Right ventricle myocardium inferior (tissue), 1 donor: ENCODE results near the gene TMEM238. TPM values are rescaled to one million over a fixed set of nuclear protein-coding genes. Genes with fewer than 3 reads are reported as not detected.

ENCODE experiments used
- ATAC-seq: fragments of 200-7000 bp; cut with Tn5 transposase; one replicate; pipeline ENCODE4 v1.9.1; 2020; ENCODE audit warnings: mild to moderate bottlenecking, moderate library complexity
- DNase-seq: peaks from one replicate; pipeline ENCODE4 v3.0.0; 2021; ENCODE audit errors: missing footprints
- intact Hi-C: fragments of 100-400 bp; cut with DNase I; formaldehyde crosslinking; loops from one replicate; pipeline ENCODE4 v1.11.0; 2022
- total RNA-seq: library from RNA; stranded (reverse); fragmentation: NEBNext Ultra II Directional; extraction: Animal tissue kit (Norgen Biotek cat#: 25700); gene quantifications from one replicate; pipeline ENCODE4 v1.2.1, GENCODE V29; 2021
- donor health status: DM: no; HTN: yes; CAD: no; lungs with severe emphysema.

The TMEM238 gene
- total RNA-seq, 1 donor from 2014 or later = 0.24 TPM

GRCh38 chr19:55366790-55367189, 17.3 kb downstream of the TMEM238 start:
- no peak for DNase-seq
- no peak for ATAC-seq
- intact Hi-C loops = no loop called here

DNA sequence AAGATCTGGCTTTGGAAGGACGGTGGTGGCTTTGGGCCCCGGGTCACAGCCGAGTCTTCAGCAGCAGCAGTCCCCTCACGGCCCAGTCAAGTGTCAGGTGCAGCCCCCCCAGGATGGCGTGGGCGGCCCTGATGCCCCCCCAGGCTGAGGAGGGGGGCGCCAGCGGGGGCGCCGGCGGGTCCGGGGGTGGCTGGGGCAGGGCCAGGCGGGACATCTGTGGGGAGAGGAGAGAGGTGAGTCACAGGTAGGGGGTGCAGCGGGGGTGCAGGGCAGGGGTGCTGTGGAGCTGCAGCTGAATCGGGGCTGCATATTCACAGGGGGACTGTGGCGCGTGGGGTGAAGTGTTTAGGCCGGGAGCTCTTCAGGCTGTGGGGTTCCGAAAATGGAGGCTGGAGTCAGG, 18.1 kb downstream of the TMEM238 start:
- intact Hi-C loops = no loop called here
- ATAC-seq (no peak), DNase-seq (no peak)

DNA sequence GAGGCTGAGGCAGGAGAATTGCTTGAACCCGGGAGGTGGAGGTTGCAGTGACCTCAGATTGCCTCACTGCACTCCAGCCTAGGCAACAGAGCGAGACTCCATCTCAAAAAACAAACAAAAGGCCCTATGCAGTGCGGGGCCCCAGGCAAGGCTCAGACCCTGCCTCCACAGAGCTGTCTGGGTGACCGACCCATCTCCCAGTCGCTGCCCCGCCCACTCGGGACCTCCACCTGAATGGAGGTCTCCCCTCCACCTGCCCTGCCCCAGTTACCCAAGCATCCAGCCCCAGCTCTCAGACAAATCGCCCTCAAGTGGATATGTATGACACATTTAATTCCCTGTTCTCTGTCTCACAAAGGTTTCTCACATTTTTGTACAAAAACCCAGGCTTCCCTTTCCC, 18.8 kb downstream of the TMEM238 start:
- no peak for DNase-seq
- intact Hi-C loops = no loop called here
- no peak for ATAC-seq

- no peak for ATAC-seq
- DNase-seq = no peak
- intact Hi-C loops = no loop called here
Measured at GRCh38 chr19:55362990-55363716, 20.9 kb downstream of the TMEM238 start, which contains the start of gene GARIN5B. TSS of gene GARIN5B (minus strand) at chr19:55363260. CDS start at chr19:55363066, 194 bp downstream.

DNA sequence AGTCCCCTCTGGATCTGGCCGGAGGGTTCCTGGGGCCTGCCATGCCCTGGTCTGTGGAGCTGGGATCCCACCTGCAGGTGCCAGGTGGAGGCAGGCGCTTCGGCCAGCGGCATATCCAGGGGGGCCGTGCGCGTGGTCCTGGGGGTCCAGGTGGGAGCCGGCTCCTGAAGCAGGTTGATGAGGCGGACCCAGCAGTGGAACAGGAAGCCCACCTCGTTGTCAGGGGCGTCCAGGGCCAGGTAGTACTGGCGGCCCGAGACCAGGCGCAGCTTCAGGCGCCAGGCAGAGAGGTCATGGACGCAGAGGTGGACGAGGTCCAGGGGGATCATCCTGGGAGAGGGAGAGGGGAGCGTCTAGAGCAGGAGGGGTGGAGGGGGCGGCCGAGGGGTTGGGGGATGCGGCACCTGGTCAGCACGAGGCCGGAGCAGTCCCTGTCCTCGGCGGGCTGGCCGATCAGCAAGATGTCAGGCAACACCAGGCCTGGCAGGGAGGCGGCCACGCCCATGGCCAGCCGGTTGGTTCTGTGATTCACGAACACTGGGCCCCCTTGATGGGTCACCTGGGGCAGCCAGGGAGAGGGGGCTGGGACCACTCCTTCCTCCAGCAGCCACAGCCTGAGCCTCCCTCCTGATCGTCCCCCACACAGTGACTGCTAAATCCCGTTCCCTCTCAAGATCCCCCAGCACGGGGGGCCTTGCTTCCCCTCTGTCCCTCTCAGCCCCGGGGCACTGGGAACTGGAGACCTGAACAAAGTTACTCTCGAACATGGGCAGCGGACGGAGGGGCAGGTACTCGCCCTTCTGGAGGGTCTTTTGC, 21.7 kb downstream of the TMEM238 start:
- no peak for ATAC-seq
- intact Hi-C loops = no loop called here
- DNase-seq = no peak

- DNase-seq = no peak
- no peak for ATAC-seq
- intact Hi-C loops = no loop called here
Measured at GRCh38 chr19:55360902-55361301, 23.2 kb downstream of the TMEM238 start.

GRCh38 chr19:55358943-55359908, 24.9 kb downstream of the TMEM238 start:
- no peak for DNase-seq
- ATAC-seq = no peak
- intact Hi-C loops = no loop called here

DNA sequence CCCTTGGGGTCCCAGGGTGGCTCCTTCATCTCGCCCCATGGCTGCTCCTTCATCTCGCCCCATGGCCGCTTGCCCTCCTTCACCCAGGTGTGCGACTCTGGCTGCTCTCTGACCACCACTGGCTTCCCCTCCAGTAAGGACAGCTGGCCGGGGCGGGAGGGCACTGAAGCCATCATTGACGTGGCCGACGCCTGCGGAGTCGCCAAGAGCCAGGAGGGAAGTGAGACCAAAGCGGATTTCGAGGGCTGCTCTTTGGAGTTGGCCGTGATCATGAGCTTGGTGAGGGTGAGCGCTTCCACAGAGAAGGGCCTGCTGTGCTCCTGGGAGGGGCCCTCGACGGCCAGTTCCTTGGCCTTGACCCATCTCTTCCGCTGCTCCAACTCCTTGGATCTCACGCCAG, 25.6 kb downstream of the TMEM238 start:
- no peak for DNase-seq
- intact Hi-C loops = no loop called here
- no peak for ATAC-seq

DNA sequence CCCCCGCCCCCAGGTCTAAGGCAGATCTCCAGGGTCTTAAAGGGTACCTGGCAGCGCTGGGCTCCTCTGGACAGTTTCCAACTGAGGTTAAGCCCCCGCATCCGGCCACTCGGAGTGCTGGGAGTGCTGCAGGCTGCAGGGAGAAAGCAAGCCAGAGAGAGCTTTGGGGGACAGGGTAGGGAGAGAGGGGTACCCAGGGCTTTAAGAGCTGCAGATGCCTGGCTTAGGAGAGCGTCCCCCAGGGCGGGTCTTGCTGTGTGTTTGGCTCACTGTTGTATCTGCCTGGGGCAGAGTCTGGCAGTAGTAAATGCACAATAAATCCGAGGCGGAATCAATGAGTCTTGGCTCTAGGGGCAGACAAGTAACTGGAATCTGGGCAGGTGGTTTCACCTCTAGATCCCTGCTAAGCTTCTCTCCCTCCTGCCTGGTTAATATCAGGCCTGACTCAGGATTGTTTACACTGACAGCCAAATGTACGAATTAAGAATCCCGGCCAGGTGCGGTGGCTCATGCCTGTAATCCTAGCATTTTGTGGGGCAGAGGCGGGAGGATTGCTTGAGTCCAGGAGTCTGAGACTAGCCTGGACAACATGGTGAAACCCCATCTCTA, 28.8 kb downstream of the TMEM238 start:
- ATAC-seq (no peak), DNase-seq (no peak)
- intact Hi-C loops = no loop called here

GRCh38 chr19:55354698-55355212, 29.3 kb downstream of the TMEM238 start, which contains the start of gene COX6B2:
TSS of gene COX6B2 (minus strand) at chr19:55354719. CDS start at chr19:55354521, 198 bp downstream.
- intact Hi-C loops = no loop called here
- ATAC-seq = no peak
- DNase-seq = no peak

DNA sequence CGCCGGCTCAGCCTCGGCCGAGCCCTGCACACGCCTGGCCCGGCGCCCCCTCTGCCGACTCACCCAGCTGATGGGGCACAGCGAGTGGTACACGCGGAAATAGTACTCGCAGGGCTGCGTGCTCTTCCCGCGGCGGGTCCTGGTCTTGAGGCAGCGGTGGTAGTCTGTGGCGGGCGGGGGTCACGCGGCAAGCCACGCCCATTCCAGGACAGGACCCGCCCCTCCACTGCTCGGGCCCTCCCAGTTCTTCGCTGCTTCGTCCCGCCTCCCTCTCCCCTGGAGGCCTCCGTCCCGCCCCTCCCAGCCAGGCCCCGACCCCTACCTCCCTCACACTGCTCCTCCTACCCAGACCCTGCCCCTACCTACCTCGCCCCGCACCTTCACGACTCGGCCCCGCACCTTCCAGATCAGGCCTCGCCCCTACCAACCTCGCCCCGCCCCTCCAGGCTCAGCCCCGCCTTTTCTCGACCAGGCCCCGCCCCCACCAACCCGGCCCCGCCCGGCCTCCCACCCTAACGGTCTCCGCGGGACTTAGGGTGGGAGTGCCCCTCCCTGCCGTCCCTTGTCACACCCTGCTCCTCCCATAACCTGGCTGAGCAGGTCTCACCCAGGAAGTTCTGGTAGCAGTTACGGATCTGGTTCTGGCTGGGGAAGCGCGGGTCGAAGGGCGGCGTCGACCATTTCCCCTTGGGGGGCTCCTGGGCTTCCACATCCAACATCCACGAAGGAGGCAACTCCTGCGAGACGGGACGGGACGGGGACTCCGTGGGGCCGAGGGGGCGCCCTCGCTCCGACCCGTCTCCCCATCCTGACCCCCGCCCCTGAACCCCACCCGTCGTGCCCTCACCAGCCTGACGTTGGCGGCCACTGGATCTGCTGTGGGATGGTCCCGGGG, 30.0 kb downstream of the TMEM238 start:
- ATAC-seq = peak; percentile 83
- intact Hi-C loops = no loop called here

DNA sequence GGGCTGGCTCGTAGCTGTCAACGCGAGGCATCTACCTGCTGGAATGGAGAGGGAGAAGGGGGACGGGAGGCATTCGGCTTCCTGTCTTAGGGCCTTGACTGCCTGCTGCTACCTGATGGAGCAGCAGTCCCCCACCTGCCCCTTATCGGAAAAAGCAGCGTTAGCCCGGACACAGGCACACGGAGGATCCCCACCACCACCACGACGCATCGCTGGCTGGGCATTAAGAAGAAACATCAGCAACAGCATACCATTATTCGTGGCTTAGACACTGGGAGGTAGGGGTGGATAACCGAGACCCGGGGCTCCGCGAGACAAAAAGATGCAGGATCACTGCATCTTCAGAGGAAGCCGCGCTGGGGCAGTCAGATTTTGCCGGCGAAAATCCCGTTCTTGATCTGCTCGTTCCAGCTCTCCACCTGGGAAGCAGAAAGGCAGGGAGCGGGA, 30.7 kb downstream of the TMEM238 start:
- intact Hi-C loops = no loop called here

More for the DNA sequence above, 30.0 kb downstream of the TMEM238 start:
- peak; percentile 85 for DNase-seq

DNA sequence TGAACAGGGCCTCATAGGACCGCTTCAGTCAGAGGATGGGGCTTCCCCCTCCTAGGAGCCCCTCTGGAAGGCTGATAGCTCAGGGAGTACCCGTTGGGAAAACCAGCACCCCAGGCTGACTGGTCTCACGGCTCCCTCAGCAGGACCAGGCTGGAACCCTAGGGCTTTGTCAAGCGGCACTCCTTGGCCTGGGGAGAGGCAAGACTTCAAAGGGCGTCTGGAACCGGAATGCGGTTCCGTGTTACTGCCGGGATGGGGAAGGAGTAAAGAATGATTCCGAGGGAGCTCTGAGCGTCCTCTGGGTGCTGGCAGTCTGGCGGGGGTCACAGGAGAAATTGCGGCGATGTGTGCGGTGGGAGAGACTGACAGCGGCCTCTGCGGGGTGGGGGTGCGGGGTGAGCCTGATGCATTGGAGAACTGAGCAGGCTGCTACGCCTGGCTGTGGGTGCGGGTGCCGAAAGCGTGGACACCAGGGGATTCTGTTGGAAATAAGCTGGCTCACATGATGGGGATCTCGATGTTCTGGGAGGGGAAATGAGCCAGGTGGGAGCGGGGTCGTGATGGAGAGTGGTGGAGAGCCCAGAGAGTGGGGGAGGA, 31.4 kb downstream of the TMEM238 start:
- DNase-seq (no peak), ATAC-seq (no peak)
- intact Hi-C loops = no loop called here

More for the DNA sequence above, 30.7 kb downstream of the TMEM238 start:
- ATAC-seq (no peak), DNase-seq (no peak)

DNA sequence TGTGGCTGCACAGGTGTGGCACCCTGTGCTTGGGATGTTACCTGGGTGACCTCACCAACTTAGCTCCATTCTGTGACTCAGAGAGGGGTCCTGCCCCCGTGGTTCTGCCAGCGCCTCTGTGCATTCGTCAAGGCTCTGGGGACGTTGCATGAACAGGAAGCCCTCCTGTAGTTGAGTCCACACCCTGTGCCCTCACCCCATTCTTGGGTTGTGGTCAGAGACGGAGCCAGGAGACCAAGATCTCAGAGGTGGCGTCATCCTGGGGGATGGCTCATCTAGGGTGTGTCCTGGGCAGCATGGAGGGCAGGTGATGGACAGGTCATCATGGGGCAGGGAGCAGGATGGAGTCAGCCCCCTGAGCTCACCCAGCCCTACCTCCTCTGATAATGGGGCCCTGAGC, 32.1 kb downstream of the TMEM238 start:
- intact Hi-C loops = no loop called here
- DNase-seq (no peak), ATAC-seq (no peak)

- ATAC-seq (no peak), DNase-seq (no peak)
- intact Hi-C loops = no loop called here
Measured at GRCh38 chr19:55350620-55351315, 33.3 kb downstream of the TMEM238 start.

DNA sequence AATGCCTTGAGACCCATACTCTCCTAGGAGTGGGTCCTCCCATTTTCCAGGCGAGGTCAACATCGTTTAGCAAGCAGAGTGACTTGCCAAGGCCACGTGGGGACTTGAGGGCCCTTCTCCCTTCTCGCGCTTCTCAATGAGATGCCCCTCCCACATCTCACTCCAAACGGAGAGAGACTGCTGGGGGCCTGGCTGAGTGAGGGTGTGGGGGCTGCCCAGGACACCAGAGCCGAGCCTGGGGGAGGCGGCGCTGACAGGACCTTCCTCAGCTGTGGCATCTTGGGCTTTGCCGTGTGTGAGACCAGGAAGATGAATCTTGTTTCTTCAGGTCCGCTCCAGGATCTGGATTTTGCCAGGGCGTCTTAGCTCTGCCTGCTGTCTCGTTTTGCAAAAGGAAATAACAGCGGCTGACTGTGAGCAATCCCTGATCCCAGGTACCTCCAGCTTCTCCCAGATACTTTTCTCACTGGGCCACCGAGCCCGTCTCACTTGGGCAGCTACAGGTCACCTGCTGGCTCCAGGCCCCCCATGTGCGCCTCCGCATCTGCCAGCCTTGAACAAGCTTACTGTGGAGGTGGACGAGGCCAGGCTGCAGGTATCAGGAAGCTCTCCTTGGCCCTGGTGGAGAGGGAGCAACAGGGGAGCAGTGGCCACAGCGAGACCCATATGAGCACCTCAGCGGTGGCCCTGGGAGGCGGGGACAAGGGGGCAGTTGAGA, 35.6 kb downstream of the TMEM238 start:
- ATAC-seq (no peak), DNase-seq (no peak)
- intact Hi-C loops = no loop called here
